Tongue (tissue), 2 donors: Measurements from ENCODE around the gene IGHMBP2. TPM values are rescaled to one million over a fixed set of nuclear protein-coding genes. Genes with fewer than 3 reads are reported as not detected.

Source experiments
- DNase-seq: peaks from one replicate; pipeline ENCODE4 v3.0.0-alpha.2; 2015
- total RNA-seq: library from RNA; depleted of rRNA; stranded (reverse); fragments of >200 nt; gene quantifications from one replicate; pipeline ENCODE4 v1.2.3, GENCODE V29; 2014

Gene IGHMBP2
- total RNA-seq, 1 donor from 2014 or later, result 20.1 TPM

- DNase-seq, result no peak
Observed at GRCh38 chr11:68939583-68940555, 36.2 kb downstream of the IGHMBP2 start.

- DNase-seq, result no peak
Observed at GRCh38 chr11:68940651-68941323, 37.1 kb downstream of the IGHMBP2 start.

GRCh38 chr11:68941324-68942094 is 37.8 kb downstream of the IGHMBP2 start:
- no peak for DNase-seq

GRCh38 chr11:68942095-68942620 is 38.5 kb downstream of the IGHMBP2 start:
- DNase-seq, result no peak

GRCh38 chr11:68942751-68943271 is 39.1 kb downstream of the IGHMBP2 start:
- no peak for DNase-seq

GRCh38 chr11:68946416-68947090 is 42.9 kb downstream of the IGHMBP2 start:
- peak; percentile 70 for DNase-seq

GRCh38 chr11:68947151-68947550 is 43.5 kb downstream of the IGHMBP2 start:
- DNase-seq, result no peak

GRCh38 chr11:68948496-68948895 is 44.8 kb downstream of the IGHMBP2 start:
- no peak for DNase-seq

- DNase-seq, result no peak
Observed at GRCh38 chr11:68948935-68949334, 45.2 kb downstream of the IGHMBP2 start.

GRCh38 chr11:68950270-68950669 is 46.6 kb downstream of the IGHMBP2 start:
- DNase-seq, result no peak

- DNase-seq, result no peak
Observed at GRCh38 chr11:68950762-68951161, 47.1 kb downstream of the IGHMBP2 start.

GRCh38 chr11:68954836-68955606 is 51.3 kb downstream of the IGHMBP2 start:
- DNase-seq, result peak; percentile 75

- DNase-seq, result no peak
Observed at GRCh38 chr11:68955607-68955958, 51.9 kb downstream of the IGHMBP2 start.

GRCh38 chr11:68956142-68956541 is 52.5 kb downstream of the IGHMBP2 start:
- DNase-seq, result no peak

GRCh38 chr11:68956547-68957254 is 53.0 kb downstream of the IGHMBP2 start:
- DNase-seq, result no peak

- DNase-seq, result no peak
Observed at GRCh38 chr11:68958211-68958610, 54.5 kb downstream of the IGHMBP2 start.

GRCh38 chr11:68959465-68960293 is 56.0 kb downstream of the IGHMBP2 start:
- peak; percentile 70 for DNase-seq

GRCh38 chr11:68960294-68961071 is 56.8 kb downstream of the IGHMBP2 start:
- peak; percentile 50 for DNase-seq
